Measurements from ENCODE around the gene ASXL2. TPM values are rescaled to one million over a fixed set of nuclear protein-coding genes. Genes with fewer than 3 reads are reported as not detected.
"Not testable (repeated sequence)": the region's sequence is repeated elsewhere in the genome, so short reads cannot be mapped to it uniquely, and the experiment has no call there.

The ASXL2 gene
- total RNA-seq, 2 donors from 2014 or later, result 28.6 to 32.7 TPM

DNA sequence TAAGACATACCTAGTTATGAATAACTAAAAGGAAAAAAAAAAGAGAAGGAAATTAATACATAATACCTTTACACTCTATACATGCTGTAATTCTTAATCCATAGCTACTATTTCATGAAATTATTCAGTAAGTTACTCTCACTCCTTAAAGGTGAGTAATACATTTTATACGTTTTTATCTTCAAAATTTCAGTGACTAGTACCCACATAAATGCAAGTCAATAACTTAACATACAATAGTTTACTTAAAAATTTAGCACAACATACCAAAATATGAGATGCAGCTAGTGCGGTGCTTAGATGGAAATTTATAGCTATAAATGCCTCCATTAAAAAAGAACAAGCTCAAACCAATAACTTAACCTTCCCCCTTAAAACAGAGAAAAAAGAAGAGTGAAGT, 168.9 kb downstream of the ASXL2 start:
- H3K36me3 ChIP-seq, result no peaks in the 10 kb centered on the region
- no peaks in the 10 kb centered on the region for H3K9me3 ChIP-seq
- TF ChIP-seq, protein P1, sequence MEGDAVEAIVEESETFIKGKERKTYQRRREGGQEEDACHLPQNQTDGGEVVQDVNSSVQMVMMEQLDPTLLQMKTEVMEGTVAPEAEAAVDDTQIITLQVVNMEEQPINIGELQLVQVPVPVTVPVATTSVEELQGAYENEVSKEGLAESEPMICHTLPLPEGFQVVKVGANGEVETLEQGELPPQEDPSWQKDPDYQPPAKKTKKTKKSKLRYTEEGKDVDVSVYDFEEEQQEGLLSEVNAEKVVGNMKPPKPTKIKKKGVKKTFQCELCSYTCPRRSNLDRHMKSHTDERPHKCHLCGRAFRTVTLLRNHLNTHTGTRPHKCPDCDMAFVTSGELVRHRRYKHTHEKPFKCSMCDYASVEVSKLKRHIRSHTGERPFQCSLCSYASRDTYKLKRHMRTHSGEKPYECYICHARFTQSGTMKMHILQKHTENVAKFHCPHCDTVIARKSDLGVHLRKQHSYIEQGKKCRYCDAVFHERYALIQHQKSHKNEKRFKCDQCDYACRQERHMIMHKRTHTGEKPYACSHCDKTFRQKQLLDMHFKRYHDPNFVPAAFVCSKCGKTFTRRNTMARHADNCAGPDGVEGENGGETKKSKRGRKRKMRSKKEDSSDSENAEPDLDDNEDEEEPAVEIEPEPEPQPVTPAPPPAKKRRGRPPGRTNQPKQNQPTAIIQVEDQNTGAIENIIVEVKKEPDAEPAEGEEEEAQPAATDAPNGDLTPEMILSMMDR (IDR thresholded peaks at IDR 0.05), result no peak
- H3K4me3 ChIP-seq, result no peak overlapping the region
- no peak overlapping the region for H3K27ac ChIP-seq
- no peak for DNase-seq
- H3K27me3 ChIP-seq, result no peaks in the 10 kb centered on the region
- intact Hi-C loops (cut with DNase I), result no loop called here
- no peak overlapping the region for H3K9ac ChIP-seq (ENCODE audit: low read depth in 2 of 2, low read length in 2 of 2)
- no peaks in the 10 kb centered on the region for H3K4me1 ChIP-seq

DNA sequence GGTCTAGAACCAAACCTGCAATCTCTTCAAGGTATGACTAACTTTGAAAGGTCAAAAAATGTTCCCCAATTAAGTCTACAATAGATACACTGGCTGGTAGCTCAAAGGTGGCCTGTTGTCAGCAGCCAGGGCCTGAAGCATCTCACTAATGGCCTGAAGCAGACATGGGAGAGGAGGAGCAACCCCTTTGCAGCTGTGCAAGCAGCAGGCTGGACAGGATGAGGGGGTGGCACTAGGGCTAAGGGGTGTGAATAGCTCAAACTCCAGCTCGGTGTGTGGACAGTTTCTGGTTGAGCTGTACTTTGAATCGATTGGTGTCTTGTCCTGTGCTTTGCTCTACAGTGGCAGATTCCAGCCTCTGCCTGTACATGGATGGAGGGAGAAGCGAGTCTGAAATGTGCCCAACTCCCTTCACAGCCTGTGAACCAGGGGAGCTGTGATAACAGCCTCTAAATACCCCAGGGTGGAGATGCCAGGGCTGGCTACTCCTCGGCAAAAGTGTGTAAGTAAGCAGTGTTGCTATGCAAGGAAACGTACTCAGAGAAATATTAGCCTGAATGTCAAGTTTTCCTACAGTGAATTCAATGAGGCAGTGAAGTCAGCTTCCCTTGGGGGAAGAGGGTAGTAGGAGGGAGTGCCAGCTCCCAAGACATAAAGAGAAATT, 170.2 kb downstream of the ASXL2 start:
- intact Hi-C loops (cut with DNase I), result no loop called here
- no peak for DNase-seq
- TF ChIP-seq, protein P1 (IDR thresholded peaks at IDR 0.05), result no peak
- Histone ChIP-seq H3K4me1 (no peaks in the 10 kb centered on the region), H3K36me3 (no peaks in the 10 kb centered on the region), H3K9me3 (no peaks in the 10 kb centered on the region), H3K27ac (no peak overlapping the region), H3K9ac (ENCODE audit: low read depth in 2 of 2, low read length in 2 of 2) (no peak overlapping the region), H3K4me3 (no peak overlapping the region), H3K27me3 (no peaks in the 10 kb centered on the region)

- intact Hi-C loops (cut with DNase I); H3K4me1 ChIP-seq; H3K9me3 ChIP-seq; H3K36me3 ChIP-seq; H3K27me3 ChIP-seq; H3K9ac ChIP-seq (ENCODE audit: low read depth in 2 of 2, low read length in 2 of 2); H3K27ac ChIP-seq; H3K4me3 ChIP-seq; DNase-seq: not testable (repeated sequence)
These were observed 172.7 kb downstream of the ASXL2 start for GRCh38 chr2:25705575-25705974.

GRCh38 chr2:25701801-25702200, 176.5 kb downstream of the ASXL2 start:
- intact Hi-C loops (cut with DNase I), result no loop called here
- Histone ChIP-seq H3K27me3 (no peaks in the 10 kb centered on the region), H3K27ac (no peak overlapping the region), H3K4me3 (no peak overlapping the region), H3K9me3 (no peaks in the 10 kb centered on the region), H3K9ac (ENCODE audit: low read depth in 2 of 2, low read length in 2 of 2) (no peak overlapping the region), H3K4me1 (no peaks in the 10 kb centered on the region), H3K36me3 (no peaks in the 10 kb centered on the region)
- DNase-seq, result no peak
- TF ChIP-seq, protein P1 (IDR thresholded peaks at IDR 0.05), result no peak

DNA sequence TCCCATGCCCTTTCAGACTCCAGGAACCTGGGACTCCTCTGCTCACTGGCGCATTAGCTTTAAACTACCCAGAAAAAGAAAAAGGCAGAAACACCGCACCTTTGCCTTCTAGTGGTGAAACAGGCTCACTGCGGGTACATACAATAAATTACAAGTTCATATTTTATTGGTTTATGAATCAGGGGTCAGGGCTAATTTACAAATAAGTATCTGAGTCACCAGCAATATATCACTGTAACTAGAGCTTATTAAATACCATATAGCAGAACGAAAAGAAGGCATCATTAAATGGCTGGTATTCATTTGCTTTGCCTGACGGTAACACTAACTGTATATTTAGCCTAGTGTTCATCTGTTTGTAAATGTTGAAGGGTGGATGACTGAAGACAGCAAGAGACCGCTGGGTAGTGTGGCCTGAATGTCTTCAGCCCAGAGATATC, 178.0 kb downstream of the ASXL2 start:
- Histone ChIP-seq H3K27me3 (no peaks in the 10 kb centered on the region), H3K27ac (no peak overlapping the region), H3K4me3 (no peak overlapping the region), H3K9me3 (no peaks in the 10 kb centered on the region), H3K4me1 (no peaks in the 10 kb centered on the region), H3K36me3 (no peaks in the 10 kb centered on the region), H3K9ac (ENCODE audit: low read depth in 2 of 2, low read length in 2 of 2) (no peak overlapping the region)
- intact Hi-C loops (cut with DNase I), result no loop called here
- DNase-seq, result no peak
- TF ChIP-seq, protein P1 (IDR thresholded peaks at IDR 0.05), result peak; percentile 60

- Histone ChIP-seq H3K9me3 (no peaks in the 10 kb centered on the region), H3K9ac (ENCODE audit: low read depth in 2 of 2, low read length in 2 of 2) (no peak overlapping the region)
- intact Hi-C loops (cut with DNase I), result no loop called here
These were observed 179.1 kb downstream of the ASXL2 start for GRCh38 chr2:25699216-25699615.

More at GRCh38 chr2:25699216-25699615, 179.1 kb downstream of the ASXL2 start:
- no peak for DNase-seq
- no peaks in the 10 kb centered on the region for H3K27me3 ChIP-seq
- no peak overlapping the region for H3K27ac ChIP-seq
- H3K36me3 ChIP-seq, result no peaks in the 10 kb centered on the region
- no peaks in the 10 kb centered on the region for H3K4me1 ChIP-seq
- TF ChIP-seq, protein P1 (IDR thresholded peaks at IDR 0.05), result no peak
- H3K4me3 ChIP-seq, result no peak overlapping the region

Data from colonic mucosa (tissue), 4 donors.